Spleen (tissue), 13 donors: ENCODE data around the gene SPTBN2. TPM values are rescaled to one million over a fixed set of nuclear protein-coding genes. Genes with fewer than 3 reads are reported as not detected.

Experiments
- DNase-seq: peaks from one replicate; pipeline ENCODE4 v3.0.0-alpha.2; 2020
- H3K27ac ChIP-seq, 8 donors: fragments of 200-600 bp; sonication (generic) in 7 of 8; 1 replicate in 4 of 8; 2 replicates in 4 of 8; pipeline versions ENCODE4 v1.5.0 to v1.8.0; 2016 to 2021; ENCODE audit warnings: inconsistent platforms in 4 of 8, mild to moderate bottlenecking in 4 of 8, moderate library complexity in 1 of 8
- H3K27me3 ChIP-seq, 7 donors: fragments of 200-600 bp; sonication (generic) in 6 of 7; replicated peaks in 1 of 7; 1 replicate in 4 of 7; 2 replicates in 3 of 7; pipeline versions ENCODE4 v1.5.0 to v1.8.0; 2016 to 2021; ENCODE audit warnings: inconsistent platforms in 3 of 7, mild to moderate bottlenecking in 1 of 7
- H3K36me3 ChIP-seq, 6 donors: fragments of 200-600 bp; sonication (generic) in 5 of 6; 1 replicate in 4 of 6; 2 replicates in 2 of 6; pipeline versions ENCODE4 v1.5.0 to v1.8.0; 2016 to 2021; ENCODE audit warnings: inconsistent platforms in 2 of 6
- H3K4me1 ChIP-seq, 6 donors: fragments of 200-600 bp; sonication (generic) in 5 of 6; 1 replicate in 3 of 6; 2 replicates in 3 of 6; pipeline versions ENCODE4 v1.5.0 to v1.8.0; 2016 to 2021; ENCODE audit warnings: inconsistent platforms in 3 of 6
- H3K4me3 ChIP-seq, 8 donors: fragments of 200-600 bp; sonication (generic) in 7 of 8; 1 replicate in 4 of 8; 2 replicates in 4 of 8; pipeline versions ENCODE4 v1.5.0 to v1.8.0; 2016 to 2021; ENCODE audit warnings: inconsistent platforms in 4 of 8, mild to moderate bottlenecking in 4 of 8, moderate library complexity in 2 of 8
- H3K9me3 ChIP-seq, 8 donors: fragments of 200-600 bp; sonication (generic) in 7 of 8; 1 replicate in 4 of 8; 2 replicates in 4 of 8; pipeline versions ENCODE4 v1.5.0 to v1.8.0; 2016 to 2021; ENCODE audit warnings: inconsistent platforms in 4 of 8
- POLR2A ChIP-seq, 3 donors: fragments of 450-650 bp; IDR thresholded peaks; one replicate each; pipeline ENCODE4 v1.5.1; 2017; ENCODE audit warnings: antibody characterized with exemption in 3 of 3, mild to moderate bottlenecking in 1 of 3
- POLR2AphosphoS5 ChIP-seq, 3 donors: sonication (generic); formaldehyde crosslinking; IDR thresholded peaks; one replicate each; pipeline ENCODE4 v1.5.1; 2017; ENCODE audit warnings: antibody characterized with exemption in 3 of 3
- WGBS, 5 donors: extraction: QIAGEN DNeasy Blood & Tissue Kit in 3 of 5; methylation state at CpG; one replicate each; pipeline versions ENCODE4 v1.1.5 to v1.1.7; 2013 to 2018; 5-methylcytosine and 5-hydroxymethylcytosine counted together
- intact Hi-C: fragments of 100-400 bp; cut with DNase I; formaldehyde crosslinking; loops from one replicate; pipeline ENCODE4 v1.15.0; 2023; ENCODE audit warnings: low total_unique reads
- long read RNA-seq, 2 donors: transcript quantifications; one replicate each; lab custom pipeline, GENCODE V29; 2026
- polyA plus RNA-seq, 3 donors: library from polyadenylated mRNA; stranded (reverse); fragments of 200-250 nt; gene quantifications; one replicate each; pipeline ENCODE4 v1.2.1, GENCODE V29; 2013
- total RNA-seq, 7 donors: library from RNA; depleted of rRNA in 3 of 7; stranded (reverse); fragments of >200 nt in 3 of 7; fragmentation: NEBNext Ultra II Directional in 4 of 7; extraction: Animal tissue kit (Norgen Biotek cat#: 25700) in 4 of 7; gene quantifications; one replicate each; pipeline versions ENCODE4 v1.1.0 to v1.2.1, GENCODE V29; 2016 to 2021
- TF ChIP-seq, protein P1 (sequence below), 11 experiments: fragments of 200-600 bp in 7 of 11; fragments of 450-650 bp in 4 of 11; sonication (generic) in 4 of 11; IDR thresholded peaks in 8 of 11; conservative IDR thresholded peaks in 3 of 11; 1 replicate in 7 of 11; 2 replicates in 4 of 11; pipeline versions ENCODE4 v1.4.0 to v1.8.0; 2016 to 2021; ENCODE audit warnings: antibody characterized with exemption in 11 of 11, inconsistent platforms in 4 of 11, mild to moderate bottlenecking in 1 of 11
- donor health status: healthy with polysubstance abuse.
- donor health status: DM: no; HTN: no; CAD: no; lungs with moderate emphysema.
- donor health status: DM: no; HTN: no; CAD: no.
- donor health status: Bipolar disorder and iron deficiency.
- donor health status: healthy.
- donor health status: DM: no; HTN: no; CAD: no.
- donor health status: DM: yes; HTN: yes; CAD: no.

SPTBN2 gene
- total RNA-seq (1 to 10 TPM; 3.3 to 5.1 (median 3.7) TPM), polyA plus RNA-seq (1 to 10 TPM in 1 of 3 donors, under 1 TPM in 2; 0.61 to 1.5 (median 0.80) TPM)
- long read RNA-seq, donor 1 = 0 reads
- long read RNA-seq, donor 2 = 0 reads

DNA sequence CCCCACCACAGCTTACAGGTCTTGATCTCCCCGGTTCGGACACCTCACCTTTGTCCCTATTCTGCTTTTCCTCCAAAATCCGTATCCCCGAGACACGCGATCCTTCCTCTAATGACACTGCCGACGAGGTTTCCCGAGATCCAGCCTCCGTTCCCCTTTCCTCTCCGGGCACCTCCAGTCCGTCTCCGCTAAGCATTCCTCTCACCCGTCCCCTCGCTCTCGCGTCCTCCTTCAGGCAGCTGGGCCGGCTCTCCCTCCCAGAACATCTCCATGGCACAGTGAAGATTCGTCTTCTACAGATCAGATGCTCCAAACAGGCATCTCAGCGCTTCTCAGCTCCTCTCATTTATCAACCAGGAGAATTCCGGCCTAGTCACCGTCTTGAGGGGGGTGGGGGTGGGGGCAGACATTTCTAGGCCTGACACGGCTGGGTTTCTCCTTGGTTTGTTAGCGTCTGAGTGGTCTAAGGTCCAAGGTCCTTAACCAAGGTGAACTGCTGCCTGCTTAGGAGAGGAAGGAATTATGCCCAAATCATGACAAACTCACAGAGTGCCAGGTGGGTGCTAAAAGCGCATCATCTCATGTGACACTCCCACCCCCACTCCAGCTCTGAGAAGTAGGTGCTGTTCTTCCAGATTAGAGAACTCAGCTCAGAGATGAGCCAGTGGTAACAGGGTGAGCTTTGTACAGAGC, at the start of gene SPTBN2:
TSS of gene SPTBN2 (minus strand) at position 524 of the 693 bp plus-strand sequence. CDS start 7,976 bp downstream, outside the sequence.
- intact Hi-C loops = no loop called here
- peaks cover 0 to 81% (median 33%) of the 10 kb centered on the region in 7 donors for H3K27me3 ChIP-seq
- no peaks in the 10 kb centered on the region for H3K9me3 ChIP-seq
- no peak within 1 kb of the TSS for H3K27ac ChIP-seq
- WGBS, 5 donors = 18 to 23% (median 19%) methylated on average over 25 of the region's 25 CpGs
- H3K36me3 ChIP-seq = no peaks in the 10 kb centered on the region
- no peak for DNase-seq
- H3K4me3 ChIP-seq = peak within 1 kb of the TSS; percentile 13 to 74 (median 36)
- H3K4me1 ChIP-seq = peaks cover 3 to 21% (median 15%) of the 10 kb centered on the region in 6 donors
- TF ChIP-seq POLR2AphosphoS5 (IDR thresholded peaks at IDR 0.05) (no peak), POLR2A (IDR thresholded peaks at IDR 0.05) (no peak)
- TF ChIP-seq, protein P1, sequence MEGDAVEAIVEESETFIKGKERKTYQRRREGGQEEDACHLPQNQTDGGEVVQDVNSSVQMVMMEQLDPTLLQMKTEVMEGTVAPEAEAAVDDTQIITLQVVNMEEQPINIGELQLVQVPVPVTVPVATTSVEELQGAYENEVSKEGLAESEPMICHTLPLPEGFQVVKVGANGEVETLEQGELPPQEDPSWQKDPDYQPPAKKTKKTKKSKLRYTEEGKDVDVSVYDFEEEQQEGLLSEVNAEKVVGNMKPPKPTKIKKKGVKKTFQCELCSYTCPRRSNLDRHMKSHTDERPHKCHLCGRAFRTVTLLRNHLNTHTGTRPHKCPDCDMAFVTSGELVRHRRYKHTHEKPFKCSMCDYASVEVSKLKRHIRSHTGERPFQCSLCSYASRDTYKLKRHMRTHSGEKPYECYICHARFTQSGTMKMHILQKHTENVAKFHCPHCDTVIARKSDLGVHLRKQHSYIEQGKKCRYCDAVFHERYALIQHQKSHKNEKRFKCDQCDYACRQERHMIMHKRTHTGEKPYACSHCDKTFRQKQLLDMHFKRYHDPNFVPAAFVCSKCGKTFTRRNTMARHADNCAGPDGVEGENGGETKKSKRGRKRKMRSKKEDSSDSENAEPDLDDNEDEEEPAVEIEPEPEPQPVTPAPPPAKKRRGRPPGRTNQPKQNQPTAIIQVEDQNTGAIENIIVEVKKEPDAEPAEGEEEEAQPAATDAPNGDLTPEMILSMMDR (IDR thresholded peaks at IDR 0.05 in 8 of 11, conservative IDR thresholded peaks at IDR 0.05 in 3 of 11) = no peak

DNA sequence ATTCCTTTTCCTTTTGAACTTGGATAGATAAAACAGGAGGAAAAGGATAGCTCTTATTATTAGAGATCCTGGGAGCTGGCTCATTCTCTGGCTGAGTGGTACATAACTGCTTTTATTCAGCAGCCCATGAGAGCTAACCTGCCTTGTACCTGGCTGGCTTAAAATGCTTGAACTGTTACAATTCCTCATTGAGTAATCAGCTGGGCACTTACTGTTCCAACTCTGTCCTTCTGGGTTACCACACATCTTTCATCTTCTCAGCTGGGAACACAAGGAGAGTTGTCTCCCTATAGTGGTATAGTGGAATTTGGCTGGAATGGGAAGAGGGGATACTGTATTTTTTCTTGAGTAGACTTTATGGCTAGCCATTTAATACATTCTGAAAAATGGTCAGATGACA, 39.8 kb upstream of the SPTBN2 start:
- Histone ChIP-seq H3K4me1 (no peaks in the 10 kb centered on the region), H3K4me3 (no peak overlapping the region), H3K27ac (no peak overlapping the region), H3K27me3 (no peaks in the 10 kb centered on the region), H3K9me3 (no peaks in the 10 kb centered on the region), H3K36me3 (no peaks in the 10 kb centered on the region)
- DNase-seq = no peak
- intact Hi-C loops = no loop called here
- no peak for TF ChIP-seq POLR2AphosphoS5 (IDR thresholded peaks at IDR 0.05)
- no peak for TF ChIP-seq POLR2A (IDR thresholded peaks at IDR 0.05)
- TF ChIP-seq, protein P1 (IDR thresholded peaks at IDR 0.05 in 8 of 11, conservative IDR thresholded peaks at IDR 0.05 in 3 of 11) = no peak

DNA sequence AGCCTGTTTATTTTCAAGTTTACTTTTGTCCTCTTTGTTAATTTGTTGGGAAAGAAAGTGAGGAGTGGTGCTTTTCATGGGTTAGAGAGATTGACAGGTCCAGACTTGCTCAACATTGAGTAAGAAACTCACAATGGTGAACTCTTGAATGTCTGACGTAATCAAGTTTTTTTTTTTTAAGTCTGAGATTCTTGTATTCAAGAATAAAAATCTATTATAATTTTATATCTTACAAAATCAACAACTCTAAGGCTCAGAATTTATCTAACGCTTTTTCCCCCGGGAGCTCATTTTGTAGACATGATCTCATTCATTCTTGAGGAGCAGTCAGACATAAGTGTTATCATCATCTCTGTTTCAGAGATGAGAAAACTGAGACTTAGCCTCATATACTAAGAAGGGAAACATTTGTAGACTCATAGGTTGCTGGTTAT, 39.1 kb upstream of the SPTBN2 start:
- 81 to 96% (median 90%) methylated on average over 3 of the region's 3 CpGs for WGBS, 5 donors
- H3K36me3 ChIP-seq = peaks cover 0 to under 1% (median 0%) of the 10 kb centered on the region in 6 donors
- H3K27ac ChIP-seq = no peak overlapping the region
- TF ChIP-seq POLR2AphosphoS5 (IDR thresholded peaks at IDR 0.05) (no peak), POLR2A (IDR thresholded peaks at IDR 0.05) (no peak)
- TF ChIP-seq, protein P1 (IDR thresholded peaks at IDR 0.05 in 8 of 11, conservative IDR thresholded peaks at IDR 0.05 in 3 of 11) = no peak
- no peak overlapping the region for H3K4me3 ChIP-seq
- no peaks in the 10 kb centered on the region for H3K4me1 ChIP-seq
- H3K9me3 ChIP-seq = no peaks in the 10 kb centered on the region
- DNase-seq = no peak
- intact Hi-C loops = no loop called here
- no peaks in the 10 kb centered on the region for H3K27me3 ChIP-seq

DNA sequence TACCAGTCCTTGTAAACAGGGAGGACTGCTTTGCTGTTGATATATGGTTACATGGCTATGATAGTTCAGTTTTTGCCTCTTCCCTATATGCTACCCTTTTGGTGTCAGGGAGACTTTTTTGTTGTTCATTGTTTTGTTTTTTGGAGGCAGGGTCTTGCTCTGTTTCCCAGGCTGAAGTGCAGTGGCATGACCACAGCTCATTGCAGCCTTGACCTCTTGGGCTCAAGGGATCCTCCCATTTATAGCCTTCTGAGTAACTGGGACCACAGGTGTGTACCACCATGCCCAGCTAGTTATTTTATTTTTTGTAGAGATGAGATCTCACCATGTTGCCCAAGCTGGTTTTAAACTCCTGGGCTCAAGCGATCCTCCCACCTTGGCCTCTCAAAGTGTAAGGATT, 38.6 kb upstream of the SPTBN2 start:
- 92 to 100% (median 100%) methylated on average over 1 of the region's 1 CpG for WGBS, 5 donors
- H3K27me3 ChIP-seq = no peaks in the 10 kb centered on the region
- no peak for DNase-seq
- peaks cover 0 to 5% (median 0%) of the 10 kb centered on the region in 6 donors for H3K36me3 ChIP-seq
- H3K4me3 ChIP-seq = no peak overlapping the region
- no peaks in the 10 kb centered on the region for H3K9me3 ChIP-seq
- H3K27ac ChIP-seq = no peak overlapping the region
- intact Hi-C loops = no loop called here
- no peaks in the 10 kb centered on the region for H3K4me1 ChIP-seq
- TF ChIP-seq, protein P1 (IDR thresholded peaks at IDR 0.05 in 8 of 11, conservative IDR thresholded peaks at IDR 0.05 in 3 of 11) = no peak
